ENCODE results near the gene ZNF496. TPM values are rescaled to one million over a fixed set of nuclear protein-coding genes. Genes with fewer than 3 reads are reported as not detected.

The ZNF496 gene
- total and polyA plus RNA-seq, 2 of the 13 experiments (the other 11 are each of a cell fraction or from before 2014, with no cell fraction given) = 14.8 to 18.6 TPM

- TF ChIP-seq, protein P1, sequence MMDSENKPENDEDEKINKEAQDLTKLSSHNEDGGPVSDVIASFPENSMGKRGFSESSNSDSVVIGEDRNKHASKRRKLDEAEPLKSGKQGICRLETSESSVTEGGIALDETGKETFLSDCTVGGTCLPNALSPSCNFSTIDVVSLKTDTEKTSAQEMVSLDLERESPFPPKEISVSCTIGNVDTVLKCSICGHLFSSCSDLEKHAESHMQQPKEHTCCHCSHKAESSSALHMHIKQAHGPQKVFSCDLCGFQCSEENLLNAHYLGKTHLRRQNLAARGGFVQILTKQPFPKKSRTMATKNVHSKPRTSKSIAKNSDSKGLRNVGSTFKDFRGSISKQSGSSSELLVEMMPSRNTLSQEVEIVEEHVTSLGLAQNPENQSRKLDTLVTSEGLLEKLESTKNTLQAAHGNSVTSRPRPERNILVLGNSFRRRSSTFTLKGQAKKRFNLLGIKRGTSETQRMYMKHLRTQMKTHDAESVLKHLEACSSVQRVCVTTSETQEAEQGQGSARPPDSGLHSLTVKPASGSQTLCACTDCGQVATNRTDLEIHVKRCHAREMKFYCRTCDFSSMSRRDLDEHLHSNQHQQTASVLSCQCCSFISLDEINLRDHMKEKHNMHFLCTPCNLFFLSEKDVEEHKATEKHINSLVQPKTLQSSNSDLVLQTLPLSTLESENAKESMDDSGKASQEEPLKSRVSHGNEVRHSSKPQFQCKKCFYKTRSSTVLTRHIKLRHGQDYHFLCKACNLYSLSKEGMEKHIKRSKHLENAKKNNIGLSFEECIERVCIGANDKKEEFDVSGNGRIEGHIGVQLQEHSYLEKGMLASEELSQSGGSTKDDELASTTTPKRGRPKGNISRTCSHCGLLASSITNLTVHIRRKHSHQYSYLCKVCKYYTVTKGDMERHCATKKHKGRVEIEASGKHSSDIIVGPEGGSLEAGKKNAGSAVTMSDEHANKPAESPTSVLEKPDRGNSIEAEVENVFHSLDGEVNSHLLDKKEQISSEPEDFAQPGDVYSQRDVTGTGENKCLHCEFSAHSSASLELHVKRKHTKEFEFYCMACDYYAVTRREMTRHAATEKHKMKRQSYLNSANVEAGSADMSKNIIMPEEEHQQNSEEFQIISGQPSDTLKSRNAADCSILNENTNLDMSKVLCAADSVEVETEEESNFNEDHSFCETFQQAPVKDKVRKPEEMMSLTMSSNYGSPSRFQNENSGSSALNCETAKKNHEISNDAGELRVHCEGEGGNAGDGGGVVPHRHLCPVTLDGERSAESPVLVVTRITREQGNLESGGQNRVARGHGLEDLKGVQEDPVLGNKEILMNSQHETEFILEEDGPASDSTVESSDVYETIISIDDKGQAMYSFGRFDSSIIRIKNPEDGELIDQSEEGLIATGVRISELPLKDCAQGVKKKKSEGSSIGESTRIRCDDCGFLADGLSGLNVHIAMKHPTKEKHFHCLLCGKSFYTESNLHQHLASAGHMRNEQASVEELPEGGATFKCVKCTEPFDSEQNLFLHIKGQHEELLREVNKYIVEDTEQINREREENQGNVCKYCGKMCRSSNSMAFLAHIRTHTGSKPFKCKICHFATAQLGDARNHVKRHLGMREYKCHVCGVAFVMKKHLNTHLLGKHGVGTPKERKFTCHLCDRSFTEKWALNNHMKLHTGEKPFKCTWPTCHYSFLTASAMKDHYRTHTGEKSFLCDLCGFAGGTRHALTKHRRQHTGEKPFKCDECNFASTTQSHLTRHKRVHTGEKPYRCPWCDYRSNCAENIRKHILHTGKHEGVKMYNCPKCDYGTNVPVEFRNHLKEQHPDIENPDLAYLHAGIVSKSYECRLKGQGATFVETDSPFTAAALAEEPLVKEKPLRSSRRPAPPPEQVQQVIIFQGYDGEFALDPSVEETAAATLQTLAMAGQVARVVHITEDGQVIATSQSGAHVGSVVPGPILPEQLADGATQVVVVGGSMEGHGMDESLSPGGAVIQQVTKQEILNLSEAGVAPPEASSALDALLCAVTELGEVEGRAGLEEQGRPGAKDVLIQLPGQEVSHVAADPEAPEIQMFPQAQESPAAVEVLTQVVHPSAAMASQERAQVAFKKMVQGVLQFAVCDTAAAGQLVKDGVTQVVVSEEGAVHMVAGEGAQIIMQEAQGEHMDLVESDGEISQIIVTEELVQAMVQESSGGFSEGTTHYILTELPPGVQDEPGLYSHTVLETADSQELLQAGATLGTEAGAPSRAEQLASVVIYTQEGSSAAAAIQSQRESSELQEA (CRISPR knock-in tag; IDR thresholded peaks at IDR 0.05; ENCODE audit: not compliant biosample characterization) = peak; percentile 15
- TF ChIP-seq, protein P2, sequence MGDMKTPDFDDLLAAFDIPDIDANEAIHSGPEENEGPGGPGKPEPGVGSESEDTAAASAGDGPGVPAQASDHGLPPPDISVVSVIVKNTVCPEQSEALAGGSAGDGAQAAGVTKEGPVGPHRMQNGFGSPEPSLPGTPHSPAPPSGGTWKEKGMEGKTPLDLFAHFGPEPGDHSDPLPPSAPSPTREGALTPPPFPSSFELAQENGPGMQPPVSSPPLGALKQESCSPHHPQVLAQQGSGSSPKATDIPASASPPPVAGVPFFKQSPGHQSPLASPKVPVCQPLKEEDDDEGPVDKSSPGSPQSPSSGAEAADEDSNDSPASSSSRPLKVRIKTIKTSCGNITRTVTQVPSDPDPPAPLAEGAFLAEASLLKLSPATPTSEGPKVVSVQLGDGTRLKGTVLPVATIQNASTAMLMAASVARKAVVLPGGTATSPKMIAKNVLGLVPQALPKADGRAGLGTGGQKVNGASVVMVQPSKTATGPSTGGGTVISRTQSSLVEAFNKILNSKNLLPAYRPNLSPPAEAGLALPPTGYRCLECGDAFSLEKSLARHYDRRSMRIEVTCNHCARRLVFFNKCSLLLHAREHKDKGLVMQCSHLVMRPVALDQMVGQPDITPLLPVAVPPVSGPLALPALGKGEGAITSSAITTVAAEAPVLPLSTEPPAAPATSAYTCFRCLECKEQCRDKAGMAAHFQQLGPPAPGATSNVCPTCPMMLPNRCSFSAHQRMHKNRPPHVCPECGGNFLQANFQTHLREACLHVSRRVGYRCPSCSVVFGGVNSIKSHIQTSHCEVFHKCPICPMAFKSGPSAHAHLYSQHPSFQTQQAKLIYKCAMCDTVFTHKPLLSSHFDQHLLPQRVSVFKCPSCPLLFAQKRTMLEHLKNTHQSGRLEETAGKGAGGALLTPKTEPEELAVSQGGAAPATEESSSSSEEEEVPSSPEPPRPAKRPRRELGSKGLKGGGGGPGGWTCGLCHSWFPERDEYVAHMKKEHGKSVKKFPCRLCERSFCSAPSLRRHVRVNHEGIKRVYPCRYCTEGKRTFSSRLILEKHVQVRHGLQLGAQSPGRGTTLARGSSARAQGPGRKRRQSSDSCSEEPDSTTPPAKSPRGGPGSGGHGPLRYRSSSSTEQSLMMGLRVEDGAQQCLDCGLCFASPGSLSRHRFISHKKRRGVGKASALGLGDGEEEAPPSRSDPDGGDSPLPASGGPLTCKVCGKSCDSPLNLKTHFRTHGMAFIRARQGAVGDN (CRISPR knock-in tag; IDR thresholded peaks at IDR 0.05) = peak; percentile 40; the same call in 1 of the 2 replicates
- TF ChIP-seq ZNF350 (CRISPR knock-in tag; IDR thresholded peaks at IDR 0.05; ENCODE audit: borderline replicate concordance, low read depth) (0 out of 2 replicates have a peak, but pooled peaks have one; percentile 12), SMAD1 (CRISPR knock-in tag; IDR thresholded peaks at IDR 0.05; ENCODE audit: borderline replicate concordance, low read depth) (no peak), ZNF570 (CRISPR knock-in tag; IDR thresholded peaks at IDR 0.05; ENCODE audit: borderline replicate concordance) (no peak), RARG (CRISPR knock-in tag; IDR thresholded peaks at IDR 0.05; ENCODE audit: low read depth) (no peak), CREB3 (CRISPR knock-in tag; IDR thresholded peaks at IDR 0.05) (no peak), RFXANK (CRISPR knock-in tag; IDR thresholded peaks at IDR 0.05) (no peak), ZNF484 (CRISPR knock-in tag; IDR thresholded peaks at IDR 0.05; ENCODE audit: borderline replicate concordance, low read depth) (no peak)
- TF ChIP-seq, protein P3, sequence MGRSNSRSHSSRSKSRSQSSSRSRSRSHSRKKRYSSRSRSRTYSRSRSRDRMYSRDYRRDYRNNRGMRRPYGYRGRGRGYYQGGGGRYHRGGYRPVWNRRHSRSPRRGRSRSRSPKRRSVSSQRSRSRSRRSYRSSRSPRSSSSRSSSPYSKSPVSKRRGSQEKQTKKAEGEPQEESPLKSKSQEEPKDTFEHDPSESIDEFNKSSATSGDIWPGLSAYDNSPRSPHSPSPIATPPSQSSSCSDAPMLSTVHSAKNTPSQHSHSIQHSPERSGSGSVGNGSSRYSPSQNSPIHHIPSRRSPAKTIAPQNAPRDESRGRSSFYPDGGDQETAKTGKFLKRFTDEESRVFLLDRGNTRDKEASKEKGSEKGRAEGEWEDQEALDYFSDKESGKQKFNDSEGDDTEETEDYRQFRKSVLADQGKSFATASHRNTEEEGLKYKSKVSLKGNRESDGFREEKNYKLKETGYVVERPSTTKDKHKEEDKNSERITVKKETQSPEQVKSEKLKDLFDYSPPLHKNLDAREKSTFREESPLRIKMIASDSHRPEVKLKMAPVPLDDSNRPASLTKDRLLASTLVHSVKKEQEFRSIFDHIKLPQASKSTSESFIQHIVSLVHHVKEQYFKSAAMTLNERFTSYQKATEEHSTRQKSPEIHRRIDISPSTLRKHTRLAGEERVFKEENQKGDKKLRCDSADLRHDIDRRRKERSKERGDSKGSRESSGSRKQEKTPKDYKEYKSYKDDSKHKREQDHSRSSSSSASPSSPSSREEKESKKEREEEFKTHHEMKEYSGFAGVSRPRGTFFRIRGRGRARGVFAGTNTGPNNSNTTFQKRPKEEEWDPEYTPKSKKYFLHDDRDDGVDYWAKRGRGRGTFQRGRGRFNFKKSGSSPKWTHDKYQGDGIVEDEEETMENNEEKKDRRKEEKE (IDR thresholded peaks at IDR 0.05) = no peak
These were observed 1.1 kb upstream of the ZNF496 start (continued) for GRCh38 chr1:247332623-247333361.
